Measurements from ENCODE around the gene TRMT11. TPM values are rescaled to one million over a fixed set of nuclear protein-coding genes. Genes with fewer than 3 reads are reported as not detected.

TRMT11 gene
- total and polyA plus RNA-seq, 5 donors from 2014 or later, result 5.7 to 16.9 (median 9.8) TPM

DNA sequence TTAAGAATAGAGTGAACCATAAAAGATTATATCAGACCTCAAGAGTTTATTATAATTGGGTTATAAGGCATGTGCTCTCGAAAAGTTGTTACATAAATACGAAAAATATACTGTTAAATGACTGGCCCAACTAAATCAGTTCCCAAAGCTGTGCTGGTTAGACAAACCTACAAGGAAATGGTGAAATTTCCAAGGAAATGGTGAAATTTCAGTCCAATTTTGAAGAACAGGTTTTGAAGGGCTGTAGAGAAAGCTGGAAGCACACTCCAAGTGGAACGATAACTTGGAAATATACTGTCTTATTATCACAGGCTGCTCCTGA is 400 bp upstream of the TRMT11 start:
- ATAC-seq (ENCODE audit: low read depth in 2 of 2) (no peak), DNase-seq (no peak)
- Mint-ChIP-seq H3K9me3 (no peaks in the 10 kb centered on the region), H3K27ac (no peak overlapping the region), H3K4me1 (peaks cover 5 to 16% (median 12%) of the 10 kb centered on the region in 4 donors), H3K4me3 (no peak overlapping the region), H3K27me3 (no peaks in the 10 kb centered on the region), H3K36me3 (no peaks in the 10 kb centered on the region)
- Histone ChIP-seq H3K4me3 (ENCODE audit: low read depth, low read length) (peak overlapping the region; percentile 89), H3K27ac (ENCODE audit: insufficient read depth, low read length, poor library complexity, severe bottlenecking) (peak overlapping the region; percentile 80), H3K36me3 (ENCODE audit: control insufficient read depth, insufficient read depth, low read length) (peaks cover 3% of the 10 kb centered on the region), H3K9me3 (ENCODE audit: control insufficient read depth in 2 of 2, low read length in 2 of 2) (no peaks in the 10 kb centered on the region), H3K27me3 (ENCODE audit: control insufficient read depth, insufficient read depth, low read length) (no peaks in the 10 kb centered on the region), H3K4me1 (ENCODE audit: control insufficient read depth, insufficient read depth, low read length, poor library complexity, severe bottlenecking) (peaks cover 21% of the 10 kb centered on the region)

GRCh38 chr6:125987026-125987617 is 782 bp downstream of the TRMT11 start:
- peak; percentile 23 to 25 for ATAC-seq (ENCODE audit: low read depth in 2 of 2)
- Mint-ChIP-seq H3K4me3 (no peak overlapping the region), H3K4me1 (peaks cover 10 to 23% (median 16%) of the 10 kb centered on the region in 4 donors), H3K9me3 (no peaks in the 10 kb centered on the region), H3K27me3 (no peaks in the 10 kb centered on the region), H3K36me3 (no peaks in the 10 kb centered on the region), H3K27ac (no peak overlapping the region)
- Histone ChIP-seq H3K27ac (ENCODE audit: insufficient read depth, low read length, poor library complexity, severe bottlenecking) (peak overlapping the region; percentile 80), H3K4me1 (ENCODE audit: control insufficient read depth, insufficient read depth, low read length, poor library complexity, severe bottlenecking) (peaks cover 21% of the 10 kb centered on the region), H3K4me3 (ENCODE audit: low read depth, low read length) (peak overlapping the region; percentile 89), H3K36me3 (ENCODE audit: control insufficient read depth, insufficient read depth, low read length) (no peaks in the 10 kb centered on the region), H3K9me3 (ENCODE audit: control insufficient read depth in 2 of 2, low read length in 2 of 2) (no peaks in the 10 kb centered on the region), H3K27me3 (ENCODE audit: control insufficient read depth, insufficient read depth, low read length) (no peaks in the 10 kb centered on the region)
- DNase-seq, result peak in 1 of 3 donors; percentile 53

DNA sequence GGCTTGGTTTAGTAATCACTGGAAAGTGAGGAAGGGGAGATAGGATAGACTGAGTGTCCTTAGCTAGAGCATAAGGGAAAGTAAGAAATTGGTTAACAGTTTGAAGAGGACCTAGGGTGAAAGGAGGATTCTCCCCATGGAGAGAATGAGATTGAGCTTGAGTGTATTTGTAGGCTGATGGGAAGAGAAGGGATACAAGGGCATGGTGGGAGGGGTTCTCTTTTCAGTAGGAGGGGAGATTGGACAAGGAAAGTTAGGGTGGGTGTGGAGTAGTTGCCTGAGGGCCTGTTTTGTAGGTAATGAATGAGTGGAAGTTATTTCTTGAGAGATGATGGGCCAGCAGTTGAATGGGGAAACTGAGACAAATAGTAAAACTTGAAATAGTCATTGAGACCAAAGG is 1.9 kb downstream of the TRMT11 start:
- DNase-seq, result no peak
- Histone ChIP-seq H3K4me3 (ENCODE audit: low read depth, low read length) (peak overlapping the region; percentile 89), H3K27ac (ENCODE audit: insufficient read depth, low read length, poor library complexity, severe bottlenecking) (no peak overlapping the region), H3K36me3 (ENCODE audit: control insufficient read depth, insufficient read depth, low read length) (no peaks in the 10 kb centered on the region), H3K27me3 (ENCODE audit: control insufficient read depth, insufficient read depth, low read length) (no peaks in the 10 kb centered on the region), H3K4me1 (ENCODE audit: control insufficient read depth, insufficient read depth, low read length, poor library complexity, severe bottlenecking) (peaks cover 21% of the 10 kb centered on the region), H3K9me3 (ENCODE audit: control insufficient read depth in 2 of 2, low read length in 2 of 2) (no peaks in the 10 kb centered on the region)
- peaks cover 20 to 33% (median 24%) of the 10 kb centered on the region in 4 donors for H3K4me1 Mint-ChIP-seq
- no peak overlapping the region for H3K4me3 Mint-ChIP-seq
- H3K27ac Mint-ChIP-seq, result no peak overlapping the region
- no peaks in the 10 kb centered on the region for H3K9me3 Mint-ChIP-seq
- H3K36me3 Mint-ChIP-seq, result no peaks in the 10 kb centered on the region
- no peaks in the 10 kb centered on the region for H3K27me3 Mint-ChIP-seq
- no peak for ATAC-seq (ENCODE audit: low read depth in 2 of 2)

GRCh38 chr6:125989631-125990030 is 3.3 kb downstream of the TRMT11 start:
- Histone ChIP-seq H3K27me3 (ENCODE audit: control insufficient read depth, insufficient read depth, low read length) (no peaks in the 10 kb centered on the region), H3K27ac (ENCODE audit: insufficient read depth, low read length, poor library complexity, severe bottlenecking) (no peak overlapping the region), H3K4me3 (ENCODE audit: low read depth, low read length) (no peak overlapping the region), H3K36me3 (ENCODE audit: control insufficient read depth, insufficient read depth, low read length) (no peaks in the 10 kb centered on the region), H3K9me3 (ENCODE audit: control insufficient read depth in 2 of 2, low read length in 2 of 2) (no peaks in the 10 kb centered on the region), H3K4me1 (ENCODE audit: control insufficient read depth, insufficient read depth, low read length, poor library complexity, severe bottlenecking) (peaks cover 21% of the 10 kb centered on the region)
- no peak for ATAC-seq (ENCODE audit: low read depth in 2 of 2)
- peak overlapping the region in 2 of 3 donors; percentile 1 to 72 for H3K27ac Mint-ChIP-seq
- no peaks in the 10 kb centered on the region for H3K9me3 Mint-ChIP-seq
- no peaks in the 10 kb centered on the region for H3K36me3 Mint-ChIP-seq
- DNase-seq, result no peak
- H3K4me3 Mint-ChIP-seq, result peak overlapping the region in 2 of 4 donors; percentile 60 to 63
- no peaks in the 10 kb centered on the region for H3K27me3 Mint-ChIP-seq
- peaks cover 26 to 36% (median 30%) of the 10 kb centered on the region in 4 donors for H3K4me1 Mint-ChIP-seq

DNA sequence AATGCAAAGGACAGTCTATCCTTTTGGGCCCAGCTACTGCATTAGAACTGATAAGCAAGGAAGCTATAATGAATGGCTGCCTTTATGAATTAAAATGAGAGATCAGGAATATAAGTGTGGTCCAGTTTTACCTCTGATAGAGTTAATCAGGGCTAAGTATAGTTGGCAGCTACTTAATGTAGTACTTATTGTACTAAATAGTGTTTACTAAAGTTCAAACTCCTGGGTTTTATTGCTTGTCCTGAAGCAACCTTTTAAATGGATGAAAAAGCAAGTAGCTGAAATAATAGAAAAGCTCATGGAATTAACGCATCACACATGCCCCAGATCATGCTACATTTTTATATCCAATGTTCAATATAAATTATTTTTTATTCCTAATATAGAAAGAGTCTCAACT is 5.3 kb downstream of the TRMT11 start:
- H3K27ac Mint-ChIP-seq, result no peak overlapping the region
- Histone ChIP-seq H3K9me3 (ENCODE audit: control insufficient read depth in 2 of 2, low read length in 2 of 2) (no peaks in the 10 kb centered on the region), H3K4me1 (ENCODE audit: control insufficient read depth, insufficient read depth, low read length, poor library complexity, severe bottlenecking) (peaks cover 21% of the 10 kb centered on the region), H3K27me3 (ENCODE audit: control insufficient read depth, insufficient read depth, low read length) (no peaks in the 10 kb centered on the region), H3K27ac (ENCODE audit: insufficient read depth, low read length, poor library complexity, severe bottlenecking) (no peak overlapping the region), H3K36me3 (ENCODE audit: control insufficient read depth, insufficient read depth, low read length) (no peaks in the 10 kb centered on the region), H3K4me3 (ENCODE audit: low read depth, low read length) (no peak overlapping the region)
- ATAC-seq (ENCODE audit: low read depth in 2 of 2), result no peak
- no peaks in the 10 kb centered on the region for H3K9me3 Mint-ChIP-seq
- H3K27me3 Mint-ChIP-seq, result no peaks in the 10 kb centered on the region
- peaks cover 32 to 44% (median 39%) of the 10 kb centered on the region in 4 donors for H3K4me1 Mint-ChIP-seq
- DNase-seq, result no peak
- H3K4me3 Mint-ChIP-seq, result no peak overlapping the region
- no peaks in the 10 kb centered on the region for H3K36me3 Mint-ChIP-seq

DNA sequence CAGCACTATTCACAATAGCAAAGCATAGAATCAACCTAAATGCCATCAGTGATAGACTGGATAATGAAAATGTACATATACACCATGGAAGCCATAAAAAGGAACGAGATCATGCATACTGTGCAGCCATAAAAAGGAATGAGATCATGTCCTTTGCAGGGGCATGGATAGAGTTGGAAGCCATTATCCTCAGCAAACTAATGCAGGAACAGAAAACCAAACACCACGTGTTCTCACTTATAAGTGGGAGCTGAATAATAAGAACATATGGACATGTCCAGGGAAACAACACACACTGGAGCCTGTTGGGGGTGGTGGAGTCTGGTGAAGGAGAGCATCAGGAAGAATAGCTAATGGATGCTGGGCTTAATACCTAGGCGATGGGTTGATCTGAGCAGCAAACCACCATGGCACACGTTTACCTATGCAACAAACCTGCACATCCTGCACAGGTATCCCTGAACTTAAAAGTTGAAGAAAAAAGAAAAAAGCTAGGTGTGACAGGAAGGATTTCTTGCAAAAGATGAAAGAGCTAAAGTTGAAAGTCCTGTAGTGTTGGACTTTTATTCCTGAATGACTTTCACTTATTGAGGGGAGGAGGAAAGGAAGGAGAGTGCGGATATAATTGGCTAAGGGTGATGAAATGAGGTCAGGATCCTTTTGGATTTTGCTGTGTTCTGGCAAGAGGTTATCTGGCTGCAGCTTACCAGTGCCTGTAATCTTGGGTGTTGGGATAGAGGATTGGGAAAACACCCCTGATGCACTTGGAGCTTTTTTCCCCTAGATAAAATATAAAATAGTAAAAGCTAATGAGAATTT is 8.5 kb downstream of the TRMT11 start:
- Histone ChIP-seq H3K4me1 (ENCODE audit: control insufficient read depth, insufficient read depth, low read length, poor library complexity, severe bottlenecking) (no peaks in the 10 kb centered on the region), H3K4me3 (ENCODE audit: low read depth, low read length) (no peak overlapping the region), H3K36me3 (ENCODE audit: control insufficient read depth, insufficient read depth, low read length) (peaks cover 12% of the 10 kb centered on the region), H3K9me3 (ENCODE audit: control insufficient read depth in 2 of 2, low read length in 2 of 2) (no peaks in the 10 kb centered on the region), H3K27me3 (ENCODE audit: control insufficient read depth, insufficient read depth, low read length) (no peaks in the 10 kb centered on the region), H3K27ac (ENCODE audit: insufficient read depth, low read length, poor library complexity, severe bottlenecking) (no peak overlapping the region)
- Mint-ChIP-seq H3K27me3 (no peaks in the 10 kb centered on the region), H3K36me3 (peaks cover 8% of the 10 kb centered on the region), H3K4me3 (peak overlapping the region in 1 of 4 donors; percentile 26), H3K4me1 (peaks cover 32 to 35% (median 33%) of the 10 kb centered on the region in 4 donors), H3K27ac (peak overlapping the region in 1 of 3 donors; percentile 33), H3K9me3 (no peaks in the 10 kb centered on the region)
- ATAC-seq (ENCODE audit: low read depth in 2 of 2), result no peak
- no peak for DNase-seq

- ATAC-seq (ENCODE audit: low read depth in 2 of 2) (peak; percentile 94 to 96), DNase-seq (peak; percentile 54 to 84 (median 73))
- H3K27me3 ChIP-seq (ENCODE audit: control insufficient read depth, insufficient read depth, low read length), result no peaks in the 10 kb centered on the region
- H3K9me3 Mint-ChIP-seq, result no peaks in the 10 kb centered on the region
- H3K27ac ChIP-seq (ENCODE audit: insufficient read depth, low read length, poor library complexity, severe bottlenecking), result no peak overlapping the region
- H3K4me3 ChIP-seq (ENCODE audit: low read depth, low read length), result peak overlapping the region; percentile 61
- peaks cover 23% of the 10 kb centered on the region for H3K36me3 ChIP-seq (ENCODE audit: control insufficient read depth, insufficient read depth, low read length)
- H3K9me3 ChIP-seq (ENCODE audit: control insufficient read depth in 2 of 2, low read length in 2 of 2), result no peaks in the 10 kb centered on the region
- peak overlapping the region; percentile 10 to 52 (median 18) for H3K27ac Mint-ChIP-seq
- peak overlapping the region; percentile 25 to 88 (median 78) for H3K4me3 Mint-ChIP-seq
- no peaks in the 10 kb centered on the region for H3K4me1 ChIP-seq (ENCODE audit: control insufficient read depth, insufficient read depth, low read length, poor library complexity, severe bottlenecking)
- peaks cover 28 to 29% (median 29%) of the 10 kb centered on the region in 4 donors for H3K4me1 Mint-ChIP-seq
- H3K36me3 Mint-ChIP-seq, result peaks cover 17% of the 10 kb centered on the region
- no peaks in the 10 kb centered on the region for H3K27me3 Mint-ChIP-seq
Observed at GRCh38 chr6:125995972-125996580, 9.7 kb downstream of the TRMT11 start.

Data from CD4-positive, CD25-positive, alpha-beta regulatory T cell (primary cell).